Trophoblast cell (in vitro differentiated cells and primary cell): Measurements from ENCODE around the gene ZC3H12C.
A peak's percentile ranks its signal among the peaks of the same experiment; 100 is the strongest.

Source experiments
- DNase-seq, 2 donors: peaks; one replicate each; pipeline ENCODE4 v3.0.0-alpha.2; 2016
- H2AFZ ChIP-seq: 2 replicates; pipeline ENCODE4 v1.6.1; 2013; ENCODE audit warnings: low read length, moderate library complexity, mild to moderate bottlenecking; ENCODE audit not compliant: insufficient read depth, poor library complexity
- H2AK5ac ChIP-seq: 2 replicates; pipeline ENCODE4 v1.6.1; 2013; ENCODE audit warnings: mild to moderate bottlenecking, low read length
- H2BK120ac ChIP-seq: 2 replicates; pipeline ENCODE4 v1.6.1; 2013; ENCODE audit warnings: low read length, mild to moderate bottlenecking, moderate library complexity; ENCODE audit not compliant: insufficient read depth, poor library complexity
- H2BK12ac ChIP-seq: 2 replicates; pipeline ENCODE4 v1.6.1; 2013; ENCODE audit warnings: mild to moderate bottlenecking, low read length, moderate library complexity
- H2BK5ac ChIP-seq: 2 replicates; pipeline ENCODE4 v1.6.1; 2013; ENCODE audit warnings: low read length, low read depth, moderate library complexity, mild to moderate bottlenecking; ENCODE audit not compliant: poor library complexity
- H3K14ac ChIP-seq: 2 replicates; pipeline ENCODE4 v1.6.1; 2013; ENCODE audit warnings: mild to moderate bottlenecking, low read length
- H3K18ac ChIP-seq: 2 replicates; pipeline ENCODE4 v1.6.1; 2013; ENCODE audit warnings: mild to moderate bottlenecking, low read length
- H3K23ac ChIP-seq: 2 replicates; pipeline ENCODE4 v1.6.1; 2013; ENCODE audit warnings: low read length
- H3K27ac ChIP-seq: 2 replicates; pipeline ENCODE4 v1.5.1; 2013; ENCODE audit warnings: low read depth, mild to moderate bottlenecking, inconsistent platforms, low read length, moderate library complexity
- H3K27me3 ChIP-seq: 2 replicates; pipeline ENCODE4 v1.6.1; 2013; ENCODE audit warnings: inconsistent platforms, mild to moderate bottlenecking, low read length, moderate library complexity; ENCODE audit not compliant: insufficient read depth
- H3K36me3 ChIP-seq, 2 experiments: 1 replicate in 1 of 2; 2 replicates in 1 of 2; pipeline ENCODE4 v1.6.1; 2013; ENCODE audit warnings: low read length in 2 of 2, mild to moderate bottlenecking in 2 of 2, moderate library complexity in 1 of 2; ENCODE audit not compliant: insufficient read depth in 2 of 2, control insufficient read depth in 1 of 2
- H3K4ac ChIP-seq: 2 replicates; pipeline ENCODE4 v1.6.1; 2013; ENCODE audit warnings: low read depth, mild to moderate bottlenecking, low read length, moderate library complexity
- H3K4me1 ChIP-seq, 2 experiments: 1 replicate in 1 of 2; 2 replicates in 1 of 2; pipeline ENCODE4 v1.6.1; 2013; ENCODE audit warnings: low read length in 2 of 2, mild to moderate bottlenecking in 2 of 2, moderate library complexity in 1 of 2; ENCODE audit not compliant: insufficient read depth in 2 of 2, control insufficient read depth in 1 of 2
- H3K4me2 ChIP-seq: 2 replicates; pipeline ENCODE4 v1.6.1; 2013; ENCODE audit warnings: inconsistent platforms, mild to moderate bottlenecking, low read length, moderate library complexity
- H3K4me3 ChIP-seq: 2 replicates; pipeline ENCODE4 v1.5.1; 2013; ENCODE audit warnings: mild to moderate bottlenecking, low read depth, low read length, inconsistent platforms
- H3K79me1 ChIP-seq: one replicate; pipeline ENCODE4 v1.6.1; 2013; ENCODE audit warnings: low read length
- H3K79me2 ChIP-seq: 2 replicates; pipeline ENCODE4 v1.6.1; 2013; ENCODE audit warnings: low read length, mild to moderate bottlenecking; ENCODE audit not compliant: control insufficient read depth, insufficient read depth, poor library complexity
- H3K9ac ChIP-seq: 2 replicates; pipeline ENCODE4 v1.6.1; 2013; ENCODE audit warnings: mild to moderate bottlenecking, low read length
- H3K9me3 ChIP-seq: 2 replicates; pipeline ENCODE4 v1.6.1; 2013; ENCODE audit warnings: low read depth, mild to moderate bottlenecking, control low read depth, inconsistent platforms, low read length; ENCODE audit not compliant: insufficient read depth
- H4K12ac ChIP-seq: 2 replicates; pipeline ENCODE4 v1.6.1; 2013; ENCODE audit warnings: low read depth, mild to moderate bottlenecking, low read length, moderate library complexity
- H4K8ac ChIP-seq: 2 replicates; pipeline ENCODE4 v1.6.1; 2013; ENCODE audit warnings: low read depth, mild to moderate bottlenecking, low read length, moderate library complexity
- H4K91ac ChIP-seq: one replicate; pipeline ENCODE4 v1.6.1; 2013; ENCODE audit warnings: low read depth, mild to moderate bottlenecking, low read length, moderate library complexity
- WGBS: extraction: QIAGEN DNeasy Blood & Tissue Kit; methylation state at CpG from one replicate; pipeline ENCODE4 v1.1.7; 2013; ENCODE audit warnings: missing lambda C conversion rate; ENCODE audit not compliant: insufficient read length, insufficient coverage; ENCODE audit errors: extremely low coverage; 5-methylcytosine and 5-hydroxymethylcytosine counted together

Gene ZC3H12C

DNA sequence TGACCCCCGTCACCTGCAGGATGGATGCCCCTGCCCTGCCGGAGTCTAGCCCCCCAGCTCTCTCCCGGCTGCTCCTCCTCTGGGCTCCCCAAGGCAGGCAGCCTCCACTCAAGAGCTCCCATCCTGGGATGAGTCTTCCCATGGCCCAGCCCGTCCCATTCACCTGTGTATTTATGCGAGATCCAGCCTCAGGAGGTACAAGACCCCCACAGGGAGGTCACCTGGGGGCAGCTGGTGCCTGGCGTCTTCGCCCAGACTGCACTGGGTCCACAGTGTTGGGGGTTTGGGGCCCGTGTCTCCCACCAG is 43.0 kb upstream of the ZC3H12C start:
- Histone ChIP-seq H3K9ac (no peak overlapping the region), H2BK120ac (no peak overlapping the region), H3K36me3 (no peaks in the 10 kb centered on the region), H3K4me1 (no peaks in the 10 kb centered on the region), H4K12ac (no peak overlapping the region), H3K4me2 (no peak overlapping the region), H3K27ac (no peak overlapping the region), H2AFZ (no peak overlapping the region), H3K79me2 (no peaks in the 10 kb centered on the region), H2AK5ac (no peak overlapping the region), H3K27me3 (no peaks in the 10 kb centered on the region), H3K79me1 (no peaks in the 10 kb centered on the region), H2BK12ac (no peak overlapping the region), H4K91ac (no peak overlapping the region), H3K18ac (no peak overlapping the region), H2BK5ac (no peak overlapping the region), H3K9me3 (peaks cover 5% of the 10 kb centered on the region), H3K4ac (no peak overlapping the region), H4K8ac (no peak overlapping the region), H3K23ac (no peak overlapping the region), H3K4me3 (no peak overlapping the region), H3K14ac (no peak overlapping the region)
- WGBS: no CpG with 5 or more reads among the region's 8 CpGs
- no peak for DNase-seq

DNA sequence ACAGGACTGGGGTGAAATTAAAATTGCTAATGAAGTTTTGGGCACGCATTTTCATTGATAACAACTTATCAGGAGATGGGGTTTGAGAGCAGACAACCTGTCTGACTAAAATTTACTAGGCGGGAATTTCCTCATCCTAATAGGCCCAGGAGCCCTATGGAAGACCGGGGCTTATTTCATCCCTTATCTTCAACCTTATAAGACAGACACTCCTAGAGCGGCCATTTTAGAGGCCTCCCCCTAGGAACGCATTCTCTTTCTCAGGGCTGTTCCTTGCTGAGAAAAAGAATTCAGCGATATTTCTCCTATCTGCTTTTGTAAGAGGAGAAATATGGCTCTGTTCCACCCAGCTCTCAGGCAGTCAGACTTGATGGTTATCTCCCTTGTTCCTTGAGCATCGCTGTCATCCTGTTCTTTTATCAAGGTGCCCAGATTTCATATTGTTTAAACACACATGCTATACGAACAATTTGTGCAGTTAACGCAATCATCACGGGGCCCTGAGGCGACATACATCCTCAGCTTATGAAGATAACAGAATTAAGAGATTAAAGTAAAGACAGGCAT is 39.3 kb upstream of the ZC3H12C start:
- Histone ChIP-seq H3K4me3 (no peak overlapping the region), H3K4ac (no peak overlapping the region), H4K8ac (no peak overlapping the region), H3K18ac (no peak overlapping the region), H4K12ac (no peak overlapping the region), H3K23ac (no peak overlapping the region), H3K36me3 (no peaks in the 10 kb centered on the region), H2BK120ac (no peak overlapping the region), H2BK5ac (no peak overlapping the region), H2BK12ac (no peak overlapping the region), H3K14ac (no peak overlapping the region), H3K79me1 (no peaks in the 10 kb centered on the region), H3K4me1 (no peaks in the 10 kb centered on the region), H3K4me2 (no peak overlapping the region), H3K27ac (no peak overlapping the region), H3K9ac (no peak overlapping the region), H3K27me3 (no peaks in the 10 kb centered on the region), H3K79me2 (no peaks in the 10 kb centered on the region), H2AK5ac (no peak overlapping the region), H3K9me3 (peaks cover 5% of the 10 kb centered on the region), H4K91ac (no peak overlapping the region), H2AFZ (no peak overlapping the region)
- no CpG with 5 or more reads among the region's 11 CpGs for WGBS
- DNase-seq: peak; percentile 52 to 80

DNA sequence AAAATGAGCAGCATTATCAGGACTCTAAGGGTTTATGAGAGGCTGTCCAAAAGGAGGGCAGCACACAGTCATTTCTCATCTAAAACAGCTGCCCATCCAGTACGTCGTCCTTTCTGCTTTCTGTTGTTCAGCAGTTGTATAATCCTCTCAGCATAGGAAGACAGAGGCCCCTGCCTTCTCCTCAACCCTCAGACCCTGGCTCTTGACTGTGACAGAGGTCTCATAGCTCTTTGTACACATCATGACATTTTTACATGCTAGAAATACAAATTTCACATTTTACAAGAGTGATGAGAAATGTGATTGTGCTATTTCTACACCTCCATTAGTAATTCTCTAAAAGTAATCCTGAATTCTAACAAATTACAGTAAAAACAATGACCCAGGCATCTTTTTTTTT is 36.2 kb upstream of the ZC3H12C start:
- Histone ChIP-seq H3K4me1 (peaks cover 0 to 2% of the 10 kb centered on the region in 2 experiments), H3K27ac (no peak overlapping the region), H2BK120ac (no peak overlapping the region), H4K8ac (no peak overlapping the region), H2BK12ac (no peak overlapping the region), H3K14ac (no peak overlapping the region), H3K27me3 (no peaks in the 10 kb centered on the region), H3K18ac (no peak overlapping the region), H3K9me3 (peaks cover 1% of the 10 kb centered on the region), H3K36me3 (no peaks in the 10 kb centered on the region), H3K79me2 (no peaks in the 10 kb centered on the region), H4K12ac (no peak overlapping the region), H2AFZ (no peak overlapping the region), H3K4ac (no peak overlapping the region), H3K9ac (no peak overlapping the region), H3K23ac (no peak overlapping the region), H4K91ac (no peak overlapping the region), H2BK5ac (no peak overlapping the region), H2AK5ac (no peak overlapping the region), H3K79me1 (no peaks in the 10 kb centered on the region), H3K4me3 (no peak overlapping the region), H3K4me2 (no peak overlapping the region)
- DNase-seq: peak; percentile 79 to 88
- no CpG with 5 or more reads among the region's 2 CpGs for WGBS

DNA sequence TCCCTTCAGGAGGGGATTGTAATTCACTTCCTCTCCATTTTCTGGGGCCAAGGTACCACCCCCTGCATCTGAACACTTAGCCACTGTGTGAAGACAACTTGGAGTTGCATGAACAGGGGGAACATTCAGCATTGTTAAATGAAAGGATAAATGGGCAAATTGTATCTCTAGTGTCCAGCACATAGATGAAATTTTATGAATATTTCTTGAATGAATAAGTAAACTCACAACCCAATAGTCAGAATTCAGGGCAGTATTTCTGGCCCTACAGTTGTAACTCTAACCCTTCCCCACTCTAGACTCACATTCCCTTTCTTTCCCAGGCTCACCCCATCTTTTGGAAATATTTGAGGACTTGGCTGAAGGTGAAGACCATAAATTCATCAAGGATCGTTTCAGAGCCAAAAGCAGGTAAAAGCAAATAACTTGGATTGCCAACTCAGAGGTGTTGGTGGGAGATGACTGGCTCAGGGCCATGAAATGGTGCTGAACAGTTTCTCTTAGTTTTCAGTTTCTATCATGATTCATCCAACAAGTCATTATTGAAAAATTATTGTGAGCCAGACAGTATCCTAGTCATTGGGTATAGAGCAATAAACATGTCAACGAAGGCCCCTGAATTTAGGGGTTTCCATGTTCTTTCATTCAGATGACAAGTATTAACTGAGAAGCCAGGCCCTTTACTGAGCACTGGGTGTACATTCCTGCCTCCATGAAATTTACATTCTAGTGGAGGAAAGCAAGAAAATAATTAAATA is 33.3 kb upstream of the ZC3H12C start:
- Histone ChIP-seq H2AFZ (no peak overlapping the region), H2BK12ac (no peak overlapping the region), H3K23ac (no peak overlapping the region), H3K14ac (no peak overlapping the region), H2BK120ac (no peak overlapping the region), H3K79me2 (no peaks in the 10 kb centered on the region), H3K4me3 (no peak overlapping the region), H3K27ac (no peak overlapping the region), H3K4me2 (no peak overlapping the region), H3K9ac (no peak overlapping the region), H2BK5ac (no peak overlapping the region), H3K4ac (no peak overlapping the region), H3K9me3 (no peaks in the 10 kb centered on the region), H3K4me1 (peaks cover 0 to 2% of the 10 kb centered on the region in 2 experiments), H4K8ac (no peak overlapping the region), H3K18ac (no peak overlapping the region), H4K91ac (no peak overlapping the region), H3K27me3 (no peaks in the 10 kb centered on the region), H3K36me3 (no peaks in the 10 kb centered on the region), H2AK5ac (no peak overlapping the region), H3K79me1 (no peaks in the 10 kb centered on the region), H4K12ac (no peak overlapping the region)
- no CpG with 5 or more reads among the region's 2 CpGs for WGBS
- peak in 1 of 2 donors; percentile 48 for DNase-seq
